GM20431 (cell line): ENCODE data around the gene PRDM1.

ENCODE experiments used
- in situ Hi-C: fragments of 300-500 bp; cut with MseI, MboI; formaldehyde crosslinking; loops from one replicate; pipeline ENCODE4 v1.15.0; 2020; ENCODE audit warnings: low sequenced_read_pairs; ENCODE audit not compliant: unreplicated experiment

The PRDM1 gene

DNA sequence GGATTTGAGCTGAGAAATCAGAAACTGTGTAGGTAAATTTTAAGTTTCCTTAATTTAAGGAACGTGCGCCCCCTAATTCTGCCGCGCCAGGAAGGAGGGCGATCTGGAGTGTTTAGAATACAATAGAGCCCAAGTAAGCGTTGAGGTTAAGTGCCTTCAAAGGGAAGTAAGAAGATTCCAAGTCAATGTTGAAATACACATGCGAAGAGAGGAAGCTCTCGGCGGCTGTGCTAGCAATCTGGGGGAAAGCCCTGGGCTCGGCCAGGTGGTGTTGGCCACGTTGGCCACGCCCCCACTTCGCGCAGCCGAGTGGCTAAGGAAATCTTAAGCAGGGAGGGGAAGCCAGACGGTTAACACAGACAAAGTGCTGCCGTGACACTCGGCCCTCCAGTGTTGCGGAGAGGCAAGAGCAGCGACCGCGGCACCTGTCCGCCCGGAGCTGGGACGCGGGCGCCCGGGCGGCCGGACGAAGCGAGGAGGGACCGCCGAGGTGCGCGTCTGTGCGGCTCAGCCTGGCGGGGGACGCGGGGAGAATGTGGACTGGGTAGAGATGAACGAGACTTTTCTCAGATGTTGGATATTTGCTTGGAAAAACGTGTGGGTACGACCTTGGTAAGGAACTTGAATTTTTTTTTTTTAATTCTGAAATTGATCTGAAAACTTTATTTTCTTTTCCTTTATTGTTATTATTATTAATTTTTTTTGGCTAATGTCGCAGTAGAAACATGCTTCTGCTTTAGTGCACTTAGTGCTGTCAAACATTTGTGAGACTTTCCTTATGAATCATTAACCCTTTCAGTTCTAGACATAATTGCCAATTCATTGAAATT is at the start of gene PRDM1:
PRDM1 (plus strand) TSS at position 353 of the 830 bp plus-strand sequence; CDS start at position 571, 218 bp downstream.
- in situ Hi-C loops = loop anchor here (25.0 kb wide), 2 partner anchors 349 to 599 kb away; no protein-coding TSS in a partner anchor

DNA sequence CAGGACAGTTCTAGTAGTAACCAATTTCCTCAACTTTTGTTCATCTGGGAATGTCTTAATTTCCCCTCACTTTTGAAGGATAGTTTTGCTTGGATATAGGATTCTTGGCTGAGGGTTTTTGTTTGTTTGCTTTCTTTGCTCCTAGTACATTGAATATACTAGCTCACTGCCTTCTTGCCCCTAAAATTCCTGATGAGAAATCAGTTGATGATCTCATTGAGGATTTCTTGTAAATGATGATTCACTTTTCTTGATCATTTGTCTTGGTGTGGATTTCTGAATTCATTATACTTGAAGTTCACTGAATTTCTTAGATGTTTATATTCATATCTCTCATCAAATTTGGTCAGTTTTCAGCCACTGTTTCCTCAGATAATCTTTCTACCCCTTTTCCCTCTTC is 49.1 kb upstream of the PRDM1 start:
- in situ Hi-C loops = no loop called here

DNA sequence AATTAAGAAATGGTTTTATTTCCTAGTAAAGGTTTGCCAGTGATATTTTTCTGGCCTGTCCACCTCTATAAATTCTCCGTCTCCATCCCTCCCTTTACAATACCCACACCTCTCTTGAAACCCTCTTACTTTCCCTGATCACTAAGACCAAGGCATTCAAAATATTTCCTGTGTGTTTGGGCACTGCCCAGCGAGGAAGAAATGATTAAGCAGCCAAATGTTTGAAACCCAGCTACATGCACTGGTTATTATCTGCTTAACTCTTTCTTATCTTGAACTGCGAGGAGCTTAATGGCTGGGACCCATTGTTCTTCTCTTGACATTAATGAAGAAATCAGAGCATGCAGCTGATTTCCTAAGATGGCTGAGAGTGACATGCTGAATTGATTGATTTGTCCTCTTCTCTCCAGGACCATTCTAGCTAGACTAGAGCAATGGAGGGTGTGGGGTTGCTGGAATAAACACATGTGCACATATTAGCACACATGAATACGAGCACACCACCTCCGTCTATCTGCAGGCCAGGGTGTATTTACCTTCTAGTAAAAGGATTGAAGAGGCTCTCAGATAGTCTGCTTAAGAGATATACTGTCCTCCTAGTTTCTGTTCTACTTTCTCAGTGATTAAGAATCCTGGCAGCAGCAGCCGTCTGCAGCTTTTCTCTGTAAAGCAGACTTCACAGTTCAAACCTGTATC is 46.1 kb upstream of the PRDM1 start:
- in situ Hi-C loops = no loop called here

DNA sequence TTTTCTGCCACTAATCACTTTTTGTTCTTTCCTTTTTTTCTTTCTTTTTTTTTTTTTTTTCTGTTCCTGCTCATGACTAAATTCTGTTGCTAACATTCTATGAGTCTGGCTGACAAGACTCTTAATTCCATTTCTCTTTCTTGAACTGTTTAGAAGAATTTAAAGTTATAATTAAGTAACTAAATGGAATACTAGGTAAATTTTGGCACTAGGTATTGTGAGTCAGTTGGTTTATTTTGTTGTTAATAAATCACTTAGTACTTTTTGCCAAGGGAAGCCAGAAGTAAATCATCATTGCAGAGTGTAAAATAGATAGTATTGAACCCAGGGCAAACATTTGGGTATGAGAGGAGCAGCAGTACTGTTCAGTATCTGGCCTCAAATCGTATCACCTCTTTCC is 42.0 kb upstream of the PRDM1 start:
- in situ Hi-C loops = no loop called here

DNA sequence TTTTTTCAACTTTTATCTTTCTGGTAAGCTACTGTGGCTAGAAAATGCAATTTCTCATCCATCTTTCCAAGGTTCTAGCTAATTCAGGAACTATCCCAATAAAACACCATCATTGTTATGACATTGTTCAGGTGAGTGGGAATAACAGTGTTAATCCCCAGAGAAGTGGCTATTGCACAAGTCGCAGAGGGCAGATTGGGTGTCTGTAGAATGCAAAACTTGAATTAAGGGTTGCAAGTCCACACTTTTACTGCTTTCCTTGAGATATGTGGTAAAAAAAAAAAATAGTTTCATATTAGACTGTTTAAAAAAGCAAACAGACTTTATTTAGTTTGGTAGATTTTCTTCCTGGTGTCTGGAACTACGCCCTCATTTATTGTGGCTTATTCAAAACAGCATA is 41.1 kb upstream of the PRDM1 start:
- in situ Hi-C loops = no loop called here

DNA sequence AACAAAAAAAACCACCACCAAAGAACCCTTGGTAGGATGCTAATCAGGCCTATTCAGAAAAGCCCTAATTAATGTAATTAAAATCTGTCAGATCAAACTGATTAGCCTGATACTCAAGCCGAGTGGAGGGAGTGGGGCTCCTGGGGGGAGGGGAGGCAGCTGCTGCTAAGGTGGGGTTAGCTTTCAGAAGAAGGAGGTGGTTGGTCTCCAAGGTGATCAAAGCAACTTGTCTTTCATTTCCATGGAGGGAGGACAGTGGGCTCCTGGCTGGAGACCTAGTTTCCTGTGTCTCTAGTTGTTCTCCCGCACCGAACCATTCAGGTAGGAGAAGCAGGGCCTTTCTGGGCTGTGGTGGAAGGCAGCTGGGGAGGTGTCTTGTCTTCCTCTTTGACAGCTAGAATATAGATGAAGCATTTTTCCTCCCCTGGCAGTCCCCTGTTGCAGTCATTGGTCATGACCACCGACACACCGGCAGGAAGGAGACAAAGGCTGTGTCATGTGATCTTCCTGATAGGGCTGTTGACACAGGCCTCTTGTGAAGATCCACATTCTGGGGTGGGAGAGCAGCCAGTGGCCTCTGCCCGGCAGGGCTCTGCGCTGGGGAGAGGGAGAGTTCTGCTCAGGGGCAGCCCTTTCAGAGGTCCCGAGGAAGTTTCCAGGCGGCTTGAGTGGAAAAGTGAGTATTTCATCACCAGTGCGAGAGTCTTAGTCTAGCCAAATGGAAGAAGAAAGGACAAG is 39.9 kb upstream of the PRDM1 start:
- in situ Hi-C loops = no loop called here

DNA sequence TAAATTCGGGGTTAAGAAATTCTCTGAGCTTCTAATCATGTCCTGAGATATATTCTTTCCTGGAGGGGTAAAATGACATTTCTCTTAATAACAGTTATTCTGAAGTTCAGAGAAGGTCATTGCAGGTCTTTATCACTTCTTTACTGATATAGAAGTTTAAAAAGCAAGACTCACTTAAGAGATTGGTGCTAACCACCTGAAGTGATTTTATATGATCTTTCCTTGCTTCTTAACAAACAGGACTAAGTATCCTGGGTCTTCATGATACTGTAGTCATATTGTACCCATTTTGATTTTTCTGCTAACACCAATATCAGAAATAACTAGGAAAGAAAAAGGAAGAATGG is 39.3 kb upstream of the PRDM1 start:
- in situ Hi-C loops = no loop called here

DNA sequence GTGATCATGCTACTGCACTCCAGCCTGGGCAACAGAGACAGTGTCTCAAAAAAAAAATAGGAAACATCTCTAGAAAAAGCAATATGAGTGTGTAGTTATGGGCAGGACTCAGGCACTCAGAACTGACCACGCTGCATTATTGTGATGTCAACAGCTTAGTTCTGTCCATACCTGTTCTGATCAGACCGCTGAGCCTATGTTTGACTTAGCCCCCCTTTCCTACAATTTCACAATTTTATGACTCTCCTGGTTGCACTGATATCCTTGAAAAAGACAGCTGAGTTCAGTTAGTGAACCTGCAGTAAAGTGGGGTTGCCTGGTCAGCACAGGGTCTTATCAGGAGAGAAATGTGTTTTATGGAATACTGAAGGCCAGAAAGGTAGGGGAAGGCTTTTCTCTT is 37.8 kb upstream of the PRDM1 start:
- in situ Hi-C loops = no loop called here

DNA sequence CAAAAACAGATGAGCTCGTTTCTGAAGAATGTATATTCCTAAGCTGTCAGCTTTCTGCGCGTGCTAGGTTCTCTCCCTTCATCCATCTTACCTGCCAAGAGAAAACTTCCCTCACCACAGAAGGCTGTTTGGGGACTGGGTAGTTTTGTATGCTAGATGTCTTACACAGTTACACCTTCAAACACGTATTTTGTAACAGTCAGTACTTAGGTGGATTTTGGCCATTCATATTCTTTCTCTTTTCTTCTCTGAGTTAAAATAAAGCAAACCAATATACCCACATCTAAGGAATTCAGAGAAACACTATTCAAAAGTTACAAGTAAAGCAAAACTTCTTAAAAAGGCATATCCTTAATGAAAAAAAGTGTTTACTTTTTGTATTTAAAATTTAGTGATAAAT is 35.6 kb upstream of the PRDM1 start:
- in situ Hi-C loops = no loop called here

DNA sequence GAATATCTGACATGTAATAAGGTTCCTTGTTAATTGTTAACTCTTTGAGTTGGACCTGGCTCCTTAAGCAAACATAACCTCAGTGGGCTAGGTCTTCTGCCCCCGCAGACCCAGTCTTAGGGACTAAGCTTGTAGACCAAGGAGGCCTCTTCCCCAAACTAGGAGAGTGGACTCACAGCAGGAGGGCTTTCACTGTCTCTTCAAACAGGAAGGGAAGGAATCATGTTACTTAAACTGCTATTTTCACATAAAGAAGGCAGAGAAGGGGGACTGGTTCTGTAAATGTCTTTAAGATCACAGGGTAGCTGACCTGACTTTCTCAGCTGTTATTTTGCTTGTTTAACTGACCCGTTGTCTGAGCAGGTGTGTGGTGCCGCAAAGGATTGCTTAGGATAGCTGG is 34.9 kb upstream of the PRDM1 start:
- in situ Hi-C loops = no loop called here

DNA sequence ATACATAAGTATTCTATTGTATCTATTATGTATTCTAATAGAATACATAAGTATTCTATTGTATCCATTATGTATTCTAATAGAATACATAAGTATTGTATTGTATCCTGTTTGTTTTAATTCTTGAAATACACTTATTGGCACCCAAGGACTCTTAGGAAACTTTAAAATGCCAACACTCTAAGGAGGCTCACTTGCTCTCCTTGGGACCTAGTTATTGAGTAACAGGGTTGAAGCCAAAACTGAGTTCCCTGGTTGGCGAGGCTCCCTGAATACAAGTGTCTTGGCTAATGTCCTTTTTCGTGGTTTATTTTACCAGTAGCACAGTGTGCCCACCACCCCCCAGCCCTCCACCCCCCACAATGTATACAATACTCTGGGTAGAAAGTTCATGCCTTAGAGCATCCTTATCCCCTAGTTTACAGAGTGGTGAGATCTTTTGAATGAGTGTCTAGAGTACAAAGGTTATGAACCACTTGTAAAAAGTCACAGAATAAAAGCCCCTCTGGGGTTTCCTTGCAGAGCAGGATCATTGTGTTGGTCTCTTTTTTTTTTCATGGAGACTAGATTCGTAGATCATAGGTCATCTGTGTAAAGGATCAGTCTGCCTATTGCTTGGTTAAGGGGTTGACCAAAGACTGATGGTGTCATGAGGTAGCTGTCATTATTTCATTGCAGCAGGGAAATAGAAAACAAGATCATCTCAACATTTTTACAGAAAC is 32.5 kb upstream of the PRDM1 start:
- in situ Hi-C loops = no loop called here

DNA sequence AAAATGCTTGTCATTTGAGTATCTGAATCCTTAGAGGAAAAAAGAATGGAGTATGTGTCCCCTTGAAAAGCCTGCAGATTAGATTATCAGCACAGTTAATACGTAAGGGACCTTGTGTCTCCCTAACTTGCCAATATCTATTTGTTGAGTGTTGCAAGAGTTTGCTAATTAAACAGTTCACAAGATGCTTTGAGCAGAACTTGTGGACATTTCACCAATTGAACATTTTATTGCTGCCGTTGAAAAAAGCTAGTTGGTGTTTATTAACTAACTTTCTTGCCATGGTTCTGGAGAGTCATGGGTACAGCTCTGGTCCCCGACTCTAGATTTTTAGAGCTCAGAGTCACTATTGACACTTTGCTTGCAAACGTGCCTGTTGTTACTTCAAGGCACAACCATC is 30.6 kb upstream of the PRDM1 start:
- in situ Hi-C loops = no loop called here

DNA sequence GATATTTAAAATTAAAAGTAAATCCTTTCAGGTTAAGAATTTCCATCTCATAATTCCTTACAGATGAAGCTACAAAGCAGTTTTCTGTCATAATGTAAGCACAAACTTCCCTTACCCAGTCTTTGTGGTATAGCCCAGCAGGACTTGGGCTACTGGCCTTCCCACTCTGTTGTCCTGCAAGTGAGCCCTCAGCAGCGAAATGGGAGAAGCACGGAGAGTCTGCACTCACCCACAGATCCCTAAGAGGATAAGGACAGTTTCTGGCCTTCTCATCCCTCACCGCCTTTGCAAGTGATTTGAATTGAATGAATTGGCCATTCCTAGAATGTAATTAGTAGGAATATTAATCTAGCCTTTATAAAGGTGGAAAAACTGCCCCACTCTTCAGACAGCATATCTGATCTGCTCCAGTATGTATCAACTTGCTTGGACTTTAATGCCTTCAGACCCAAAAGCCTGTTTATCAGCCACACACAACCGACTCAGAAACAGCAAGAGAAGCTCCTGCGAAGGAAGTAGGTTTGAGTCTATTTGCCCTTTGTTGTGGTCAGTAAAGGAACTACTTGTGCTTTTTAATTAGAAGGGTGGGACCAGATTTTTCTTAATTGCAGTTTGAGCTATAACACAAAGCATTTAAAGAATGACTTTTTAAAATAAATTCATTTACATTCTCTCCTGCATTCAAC is 29.9 kb upstream of the PRDM1 start:
- in situ Hi-C loops = no loop called here

DNA sequence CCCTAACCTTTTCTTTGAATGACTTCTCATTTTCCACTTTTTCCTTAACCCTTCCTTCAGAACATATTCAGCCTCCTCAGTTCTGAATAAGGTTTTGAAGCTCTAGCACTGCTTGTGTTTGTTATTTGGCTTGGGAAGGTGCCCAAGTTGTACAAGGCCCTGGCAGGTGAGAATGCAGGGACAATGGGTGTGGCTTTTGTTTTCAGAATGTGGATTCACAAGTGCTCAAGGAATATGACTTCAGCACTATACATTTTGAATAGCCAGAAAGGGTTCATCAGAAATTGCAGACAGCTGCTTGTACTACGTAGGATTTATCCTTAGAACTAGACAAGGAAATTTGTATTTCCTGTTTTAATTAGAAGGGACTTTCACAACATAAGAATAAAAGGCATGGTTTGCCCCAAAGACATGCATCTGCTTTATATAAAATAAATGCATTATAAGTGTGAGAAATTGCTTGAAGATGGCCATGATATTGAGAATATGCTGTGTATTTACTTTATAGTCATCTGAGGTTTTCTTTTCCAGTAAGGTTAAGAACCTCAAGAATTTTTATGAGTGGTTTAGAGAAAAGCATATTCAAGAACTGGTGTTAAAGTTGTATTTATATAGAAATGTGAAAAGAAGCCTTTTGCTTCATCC is 29.3 kb upstream of the PRDM1 start:
- in situ Hi-C loops = no loop called here

DNA sequence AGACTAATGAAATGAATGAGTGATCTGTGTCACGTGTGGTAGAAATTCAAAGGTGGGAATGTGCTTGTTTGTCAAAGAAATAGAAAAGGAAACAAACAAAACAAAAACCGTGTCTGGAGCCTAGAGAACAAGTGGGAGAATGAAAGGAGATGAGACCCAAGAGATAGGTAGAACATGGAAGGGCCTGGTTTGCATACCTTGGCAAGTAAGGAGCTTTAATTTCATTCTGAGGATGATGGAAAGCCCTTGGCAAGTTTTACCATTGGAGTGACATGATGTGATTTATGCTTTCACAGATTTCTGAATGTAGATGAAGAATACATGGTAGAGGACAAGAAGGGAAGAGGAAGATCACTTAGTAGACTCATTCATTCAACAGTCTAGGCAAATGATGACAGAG is 26.8 kb upstream of the PRDM1 start:
- in situ Hi-C loops = no loop called here

DNA sequence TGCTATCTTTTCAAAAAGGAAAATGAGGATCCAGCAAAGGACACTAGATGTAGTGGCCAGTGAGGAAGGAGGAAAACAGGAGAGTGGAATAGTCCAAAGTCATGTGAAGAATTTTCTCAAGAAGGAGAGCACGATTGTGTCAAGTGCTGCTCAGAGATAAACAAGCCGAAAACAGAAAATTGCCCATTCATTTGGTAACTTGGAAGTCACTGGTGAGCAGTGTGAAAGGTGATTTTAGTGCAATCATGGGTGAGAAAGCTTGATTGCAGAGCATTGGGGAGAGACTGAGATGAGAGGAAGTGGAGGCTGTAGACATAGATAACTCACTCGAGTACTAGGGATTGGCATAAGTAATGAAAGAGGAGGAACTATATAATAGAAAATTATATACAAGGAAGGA is 26.0 kb upstream of the PRDM1 start:
- in situ Hi-C loops = no loop called here

DNA sequence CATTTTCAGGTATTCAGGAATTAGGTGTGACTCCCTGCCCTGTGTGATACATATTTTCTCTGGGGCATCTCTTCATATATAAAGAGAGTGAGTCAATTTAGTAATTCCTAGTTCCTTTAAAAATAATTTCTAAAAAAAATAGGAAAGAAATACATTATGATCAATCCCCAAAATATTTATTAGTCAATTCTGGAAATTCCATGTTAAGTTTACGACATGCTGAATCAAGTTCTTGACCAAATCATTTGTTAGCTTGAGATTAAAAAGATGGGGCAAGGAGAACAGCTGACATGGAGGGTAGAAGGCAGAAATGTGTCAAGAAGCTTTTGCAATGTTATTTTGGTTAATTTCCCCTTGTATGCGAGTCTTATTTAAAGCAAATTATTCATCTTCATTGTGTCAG is 22.7 kb upstream of the PRDM1 start:
- in situ Hi-C loops = no loop called here

DNA sequence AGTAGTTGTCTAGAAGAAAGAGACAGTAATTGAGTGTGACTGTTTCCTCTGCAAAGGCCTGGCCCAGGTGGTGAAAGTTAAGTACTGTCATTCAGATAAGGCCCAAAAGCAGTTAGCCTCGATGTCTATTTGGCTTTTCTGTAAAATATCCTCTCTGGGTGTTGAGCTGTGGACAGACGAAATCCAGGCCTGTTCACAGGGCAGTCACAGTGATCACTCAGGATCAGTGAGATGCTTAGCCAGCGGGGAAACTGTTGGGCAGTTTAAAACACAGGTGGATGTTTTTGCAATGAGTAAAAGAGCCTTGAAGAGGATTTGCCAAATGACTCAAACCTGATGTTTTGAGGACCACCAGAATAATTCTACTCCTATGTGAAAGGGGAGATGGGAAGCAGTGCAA is 22.0 kb upstream of the PRDM1 start:
- in situ Hi-C loops = no loop called here

DNA sequence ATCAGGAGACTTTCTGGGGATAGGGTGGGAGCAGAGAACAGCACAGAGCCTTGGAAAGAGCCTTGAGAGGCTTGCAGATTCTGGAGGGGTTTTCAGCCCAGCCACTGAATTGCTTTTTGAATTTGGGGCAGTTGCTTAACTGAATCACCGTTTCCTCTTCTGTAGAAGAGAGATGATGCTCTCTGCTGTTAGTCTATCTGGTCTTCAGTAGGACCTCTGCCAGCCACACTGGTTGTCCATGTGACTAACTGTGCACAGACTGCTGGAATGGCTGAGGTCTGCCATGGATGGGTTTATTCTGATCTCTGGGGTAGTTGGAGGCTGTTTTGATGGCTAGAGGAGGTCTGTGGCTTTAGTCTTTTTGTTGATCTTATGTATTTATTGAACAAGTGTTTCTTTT is 21.4 kb upstream of the PRDM1 start:
- in situ Hi-C loops = no loop called here
